OCI-LY3 (cell line): ENCODE results near the gene CEP20.

Experiments used
- CTCF ChIP-seq: fragments of 200-600, 300-600 bp; sonication (generic); IDR thresholded peaks from 2 replicates; pipeline ENCODE4 v1.5.1; 2014; ENCODE audit warnings: antibody characterized with exemption, low read length, low read depth
- EZH2phosphoT487 ChIP-seq: fragments of 200-600 bp; shearing (Covaris generic); IDR thresholded peaks from 2 replicates; pipeline ENCODE4 v1.6.1; 2018; ENCODE audit warnings: antibody characterized with exemption, mixed run types, low read depth

DNA sequence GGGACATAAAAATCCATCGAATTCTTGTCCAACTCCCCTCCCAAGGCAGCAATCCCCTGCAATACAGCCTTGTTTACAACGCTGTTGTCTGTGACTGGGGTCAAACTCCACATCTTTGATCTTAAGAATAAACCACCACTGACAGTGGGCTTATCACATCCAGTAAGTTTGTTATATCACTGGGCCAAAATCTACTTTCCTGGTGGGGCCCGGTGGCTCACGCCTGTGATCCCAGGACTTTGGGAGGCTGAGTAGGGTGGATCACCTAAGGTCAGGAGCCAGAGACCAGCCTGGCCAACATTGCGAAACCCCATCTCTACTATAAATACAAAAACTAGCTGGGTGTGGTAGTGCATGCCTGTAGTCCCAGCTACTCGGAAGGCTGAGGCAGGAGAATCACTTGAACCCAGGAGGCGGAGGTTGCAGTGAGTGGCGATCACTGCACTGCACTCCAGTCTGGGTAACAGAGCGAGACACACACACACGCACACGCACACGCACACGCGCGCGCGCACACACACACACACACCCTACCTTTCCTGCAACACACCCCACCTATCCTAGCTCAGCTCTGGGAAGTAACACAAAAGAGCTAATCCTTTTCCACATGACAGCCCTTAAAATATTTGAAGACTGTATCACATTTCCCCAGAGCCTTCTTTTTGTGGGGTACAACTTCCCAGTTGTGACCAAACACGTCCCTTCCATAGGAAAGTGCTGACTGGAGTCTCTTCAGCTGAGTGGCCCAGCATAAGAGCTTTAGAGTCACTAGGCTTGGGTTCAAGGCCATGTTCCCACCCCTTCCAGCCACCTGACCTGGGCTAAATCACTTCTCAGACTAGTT is 40.1 kb upstream of the CEP20 start:
- TF ChIP-seq CTCF (no peak), EZH2phosphoT487 (no peak)
